Upper lobe of left lung (tissue), 4 donors: ENCODE results near the gene ZNF142.

ENCODE experiments used
- CTCF ChIP-seq, 6 experiments: fragments of 450-650 bp in 4 of 6; fragments of 200-600 bp in 2 of 6; sonication (generic) in 2 of 6; IDR thresholded peaks; one replicate each; pipeline ENCODE4 v1.5.1; 2016 to 2019; ENCODE audit warnings: antibody characterized with exemption in 6 of 6
- POLR2A ChIP-seq, 4 donors: fragments of 450-650 bp; IDR thresholded peaks; one replicate each; pipeline ENCODE4 v1.5.1; 2016 to 2017; ENCODE audit warnings: antibody characterized with exemption in 4 of 4, mild to moderate bottlenecking in 2 of 4
- POLR2AphosphoS5 ChIP-seq, 2 donors: sonication (generic); formaldehyde crosslinking; IDR thresholded peaks; one replicate each; pipeline ENCODE4 v1.5.1; 2017; ENCODE audit warnings: antibody characterized with exemption in 2 of 2

DNA sequence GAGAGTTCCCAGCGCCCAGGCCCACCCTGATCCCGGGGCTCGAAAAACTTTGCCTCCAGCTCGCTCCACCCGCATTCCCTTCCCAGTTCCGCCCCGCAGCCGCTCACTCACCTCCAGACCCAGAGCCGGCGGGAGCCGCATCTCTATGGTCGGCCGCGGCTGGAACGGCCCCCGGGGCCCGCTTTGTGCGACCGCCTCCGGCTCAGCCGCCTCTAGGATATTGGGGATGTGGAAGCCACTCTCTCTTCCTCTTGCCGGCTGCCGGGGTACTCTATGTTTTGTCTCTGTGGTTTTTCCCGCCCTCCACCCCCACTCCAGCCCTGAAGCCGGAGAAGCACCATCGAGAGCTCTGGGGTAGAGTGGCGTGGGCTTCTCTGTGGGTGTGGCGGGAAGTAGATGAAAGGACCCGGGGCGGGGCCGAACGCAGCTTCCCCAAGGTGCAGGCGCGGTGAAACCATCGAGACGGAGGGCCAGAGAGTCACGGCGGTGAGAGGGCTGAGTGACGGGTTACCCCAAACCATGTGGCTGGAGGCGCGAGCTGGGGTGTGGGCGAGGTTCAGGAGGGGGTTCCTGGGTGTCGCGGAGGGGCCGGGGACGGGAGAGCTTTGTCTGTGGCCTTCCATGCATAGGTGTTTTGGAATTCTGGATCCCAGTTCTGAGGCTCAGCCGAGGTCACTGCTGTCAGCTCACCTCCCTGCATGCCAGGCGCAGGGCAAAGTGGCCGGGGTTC, at the start of gene ZNF142, which contains the start of gene BCS1L:
- TF ChIP-seq CTCF (IDR thresholded peaks at IDR 0.05), result no peak
- peak in 1 of 4 donors; percentile 61 for TF ChIP-seq POLR2A (IDR thresholded peaks at IDR 0.05)
- peak in 1 of 2 donors; percentile 71 for TF ChIP-seq POLR2AphosphoS5 (IDR thresholded peaks at IDR 0.05)
